Measurements from ENCODE around the gene GBE1.

Gene GBE1

GRCh38 chr3:81726735-81727134 lies 34.7 kb downstream of the GBE1 start:
- DNase-seq (ENCODE audit: low read depth) = peak; percentile 60
- no peak overlapping the region for H3K4me3 ChIP-seq (replicated peaks; ENCODE audit: low read depth, low read length)
- no peak for TF ChIP-seq CTCF (IDR thresholded peaks at IDR 0.05; ENCODE audit: low read length, missing control alignments)

- no peak for TF ChIP-seq CTCF (IDR thresholded peaks at IDR 0.05; ENCODE audit: low read length, missing control alignments)
- H3K4me3 ChIP-seq (replicated peaks; ENCODE audit: low read depth, low read length) = no peak overlapping the region
- peak; percentile 56 for DNase-seq (ENCODE audit: low read depth)
Measured at GRCh38 chr3:81726132-81726531, 35.3 kb downstream of the GBE1 start.

DNA sequence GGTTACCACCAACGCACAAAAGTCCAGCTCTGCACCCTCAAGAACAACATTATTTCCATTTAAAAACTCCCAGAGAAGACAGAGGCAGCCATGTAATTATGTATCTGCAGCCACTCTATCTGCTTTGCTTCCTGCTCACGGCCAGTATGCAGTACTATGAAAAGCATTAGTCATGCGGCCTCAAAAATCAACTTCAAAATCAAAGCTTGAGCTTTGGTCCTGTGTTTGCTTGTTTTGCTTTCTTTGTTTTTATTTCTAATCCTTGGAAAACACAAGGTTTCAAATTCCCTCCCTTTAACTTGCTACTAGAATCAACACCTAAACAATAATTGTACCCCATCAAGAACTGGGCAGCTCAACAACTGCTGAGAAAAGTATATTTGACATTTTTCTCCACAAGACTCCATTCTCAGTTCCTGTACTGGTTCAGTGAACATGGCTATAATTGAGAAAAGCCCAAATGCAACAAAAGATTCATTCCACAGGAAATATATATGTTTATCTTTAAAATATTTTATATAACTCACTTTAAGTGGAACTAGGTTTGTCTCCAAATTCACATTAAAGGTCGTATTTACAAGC lies 37.6 kb downstream of the GBE1 start:
- no peak for TF ChIP-seq CTCF (IDR thresholded peaks at IDR 0.05; ENCODE audit: low read length, missing control alignments)
- DNase-seq (ENCODE audit: low read depth) = peak; percentile 66
- H3K4me3 ChIP-seq (replicated peaks; ENCODE audit: low read depth, low read length) = no peak overlapping the region

- no peak for DNase-seq (ENCODE audit: low read depth)
- TF ChIP-seq CTCF (IDR thresholded peaks at IDR 0.05; ENCODE audit: low read length, missing control alignments) = no peak
- no peak overlapping the region for H3K4me3 ChIP-seq (replicated peaks; ENCODE audit: low read depth, low read length)
Measured at GRCh38 chr3:81718311-81718710, 43.1 kb downstream of the GBE1 start.

DNA sequence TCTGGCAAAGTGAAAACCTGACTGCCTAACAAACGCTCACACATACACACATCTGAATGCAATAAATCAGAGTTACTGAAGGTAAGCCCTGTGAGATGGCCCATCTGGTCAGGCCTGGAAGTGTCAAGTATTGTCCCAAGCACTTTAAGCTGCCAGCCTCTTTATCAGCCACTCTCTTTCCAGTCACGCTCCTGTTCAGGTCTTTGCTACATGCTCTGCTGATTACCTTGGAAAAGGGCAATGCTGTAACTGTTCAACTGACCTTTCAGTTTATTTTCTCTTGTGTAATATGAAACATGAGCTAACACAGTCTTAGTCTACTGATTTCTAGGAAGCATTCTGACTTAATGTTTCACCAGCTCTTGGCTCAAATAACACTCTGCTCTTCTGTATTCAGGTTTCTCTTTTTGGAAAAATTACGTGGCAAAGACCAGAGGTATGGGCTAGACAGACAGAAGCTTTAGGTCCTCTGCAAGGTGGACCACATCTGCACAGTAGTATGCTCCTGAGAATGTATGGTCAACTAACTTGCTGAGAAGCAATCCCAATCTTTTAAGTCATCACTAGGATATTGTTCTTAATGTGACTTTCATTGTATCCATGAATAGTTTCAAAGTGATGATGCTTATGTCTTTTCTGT lies 44.5 kb downstream of the GBE1 start:
- TF ChIP-seq CTCF (IDR thresholded peaks at IDR 0.05; ENCODE audit: low read length, missing control alignments) = no peak
- peak; percentile 69 for DNase-seq (ENCODE audit: low read depth)
- no peak overlapping the region for H3K4me3 ChIP-seq (replicated peaks; ENCODE audit: low read depth, low read length)

GRCh38 chr3:81713031-81713430 lies 48.4 kb downstream of the GBE1 start:
- peak; percentile 75 for DNase-seq (ENCODE audit: low read depth)
- H3K4me3 ChIP-seq (replicated peaks; ENCODE audit: low read depth, low read length) = no peak overlapping the region
- no peak for TF ChIP-seq CTCF (IDR thresholded peaks at IDR 0.05; ENCODE audit: low read length, missing control alignments)

- no peak for DNase-seq (ENCODE audit: low read depth)
- no peak overlapping the region for H3K4me3 ChIP-seq (replicated peaks; ENCODE audit: low read depth, low read length)
- TF ChIP-seq CTCF (IDR thresholded peaks at IDR 0.05; ENCODE audit: low read length, missing control alignments) = no peak
Measured at GRCh38 chr3:81709606-81710005, 51.8 kb downstream of the GBE1 start.

Data from fibroblast of pulmonary artery (primary cell).